ENCODE data around the gene LMF2. TPM values are rescaled to one million over a fixed set of nuclear protein-coding genes. Genes with fewer than 3 reads are reported as not detected.

LMF2 gene
- total and polyA plus RNA-seq, 2 of the 8 experiments (the other 6 are each of a cell fraction or from before 2014, with no cell fraction given), result 34.3 to 62.9 TPM

DNA sequence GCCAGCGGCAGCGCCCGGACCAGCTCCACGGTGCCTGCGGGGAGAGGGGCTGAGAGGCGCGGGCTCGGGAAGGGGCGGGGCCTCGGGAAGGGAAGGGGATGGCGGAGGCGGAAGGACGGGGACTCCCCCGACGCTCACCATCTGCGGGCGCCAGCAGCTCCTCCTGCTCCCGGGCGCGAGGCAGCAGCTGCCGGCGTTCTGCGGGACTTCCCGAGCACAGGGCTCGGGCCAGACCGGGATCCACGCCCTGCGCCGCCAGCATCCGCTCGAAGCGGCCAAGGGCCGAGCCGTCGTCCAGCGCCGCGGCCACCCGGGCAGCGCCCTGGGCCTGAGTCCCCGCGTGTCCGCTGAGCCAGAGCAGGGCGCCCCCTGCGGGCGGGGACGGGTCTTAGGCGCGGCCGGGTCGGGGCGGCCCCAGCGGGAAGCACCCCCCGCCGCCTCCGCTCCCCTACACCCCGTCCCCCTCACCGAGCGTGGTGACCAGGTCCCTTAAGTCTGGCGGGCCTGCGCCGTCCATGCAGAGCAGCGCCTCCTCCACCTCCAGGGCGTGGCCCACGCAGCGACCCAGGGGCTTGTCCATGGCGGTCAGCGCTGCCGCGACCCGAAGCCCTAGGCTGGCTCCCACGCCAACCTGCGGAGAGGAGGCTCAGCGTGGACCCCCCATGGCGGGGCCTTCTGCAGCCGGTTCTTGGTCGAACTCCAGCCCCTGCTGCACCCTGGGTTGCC lies 18.8 kb upstream of the LMF2 start (continued):
- TF ChIP-seq EZH2 (IDR thresholded peaks at IDR 0.05; ENCODE audit: low read depth, low read length, severe bottlenecking) (no peak), TAF7 (optimal IDR thresholded peaks at IDR 0.05; ENCODE audit: borderline replicate concordance, low read depth, low read length) (no peak), SRF (IDR thresholded peaks at IDR 0.05; ENCODE audit: low read depth, low read length) (no peak), CTBP2 (IDR thresholded peaks at IDR 0.05; ENCODE audit: borderline replicate concordance, insufficient read depth, insufficient read length, low read length) (no peak), RXRA (IDR thresholded peaks at IDR 0.05; ENCODE audit: insufficient read depth, low read depth, low read length) (no peak), TBP (IDR thresholded peaks at IDR 0.05; ENCODE audit: low read depth, low read length) (no peak), KDM4A (IDR thresholded peaks at IDR 0.05; ENCODE audit: low read depth, low read length, severe bottlenecking) (peak; percentile 61), SUZ12 (IDR thresholded peaks at IDR 0.05; ENCODE audit: low read length) (no peak), BACH1 (IDR thresholded peaks at IDR 0.05; ENCODE audit: low read length) (peak; percentile 67; the same call in 1 of the 2 replicates), CBX8 (IDR thresholded peaks at IDR 0.05; ENCODE audit: borderline replicate concordance, low read depth, low read length) (no peak)

All from H1 (cell line).